H1 (cell line): ENCODE measurements around the gene PLB1. TPM values are rescaled to one million over a fixed set of nuclear protein-coding genes. Genes with fewer than 3 reads are reported as not detected.

Experiments used
- BCL11A ChIP-seq, 2 experiments: IDR thresholded peaks; one replicate each; pipeline ENCODE4 v1.6.1; 2011; ENCODE audit warnings: low read depth in 2 of 2, low read length in 2 of 2, mild to moderate bottlenecking in 2 of 2
- polyA plus RNA-seq, 7 experiments: library from polyadenylated mRNA; depleted of rRNA in 3 of 7; stranded (reverse) in 5 of 7; unstranded in 2 of 7; fragments of >200 nt in 5 of 7; fragments of 200-250 nt in 2 of 7; gene quantifications; 1 replicate in 5 of 7; 2 replicates in 1 of 7; 4 replicates in 1 of 7; pipeline versions ENCODE4 v1.2.1 to v1.2.3, GENCODE V29; 2011 to 2013; ENCODE audit warnings: missing spikeins in 2 of 7, mixed read lengths in 2 of 7
- total RNA-seq: library from RNA; stranded (reverse); fragmentation: NEBNext Ultra II Directional; extraction: Animal tissue kit (Norgen Biotek cat#: 25700); gene quantifications from 2 replicates; pipeline ENCODE4 v1.2.1, GENCODE V29; 2021

Gene PLB1
- total and polyA plus RNA-seq, 2 of the 8 experiments (the other 6 are each of a cell fraction or from before 2014, with no cell fraction given) = 0.20 to 0.36 TPM

GRCh38 chr2:28481905-28482304 lies 14.0 kb upstream of the PLB1 start (continued):
- TF ChIP-seq BCL11A (IDR thresholded peaks at IDR 0.05; ENCODE audit: low read depth in 2 of 2, low read length in 2 of 2) = no peak
